Raji (cell line): ENCODE data around the gene MSX1.

ENCODE experiments used
- POLR2A ChIP-seq: IDR thresholded peaks from 2 replicates; pipeline ENCODE4 v1.6.1; 2011; ENCODE audit warnings: low read depth, low read length, control low read depth; ENCODE audit not compliant: insufficient read depth

The MSX1 gene

GRCh38 chr4:4860600-4861389, 1.3 kb downstream of the MSX1 start:
- no peak for TF ChIP-seq POLR2A

GRCh38 chr4:4861390-4862018, 2.0 kb downstream of the MSX1 start:
- TF ChIP-seq POLR2A: no peak

- TF ChIP-seq POLR2A: no peak
These were observed 2.6 kb downstream of the MSX1 start for GRCh38 chr4:4862071-4862551.

- no peak for TF ChIP-seq POLR2A
These were observed 3.4 kb downstream of the MSX1 start for GRCh38 chr4:4862665-4863482.

- TF ChIP-seq POLR2A: no peak
These were observed 5.0 kb downstream of the MSX1 start for GRCh38 chr4:4864443-4864939.

GRCh38 chr4:4864940-4865704, 5.7 kb downstream of the MSX1 start:
- TF ChIP-seq POLR2A: no peak

GRCh38 chr4:4865705-4866123, 6.2 kb downstream of the MSX1 start:
- TF ChIP-seq POLR2A: no peak

- TF ChIP-seq POLR2A: no peak
These were observed 6.8 kb downstream of the MSX1 start for GRCh38 chr4:4866124-4866865.

- no peak for TF ChIP-seq POLR2A
These were observed 7.5 kb downstream of the MSX1 start for GRCh38 chr4:4866866-4867374.

- TF ChIP-seq POLR2A: no peak
These were observed 8.0 kb downstream of the MSX1 start for GRCh38 chr4:4867375-4868039.

- no peak for TF ChIP-seq POLR2A
These were observed 8.7 kb downstream of the MSX1 start for GRCh38 chr4:4868040-4868757.

GRCh38 chr4:4868758-4869723, 9.6 kb downstream of the MSX1 start:
- TF ChIP-seq POLR2A: no peak
